ENCODE data around the gene RNF212.
"Not testable (repeated sequence)": the region's sequence is repeated elsewhere in the genome, so short reads cannot be mapped to it uniquely, and the experiment has no call there.

The RNF212 gene, protein sequence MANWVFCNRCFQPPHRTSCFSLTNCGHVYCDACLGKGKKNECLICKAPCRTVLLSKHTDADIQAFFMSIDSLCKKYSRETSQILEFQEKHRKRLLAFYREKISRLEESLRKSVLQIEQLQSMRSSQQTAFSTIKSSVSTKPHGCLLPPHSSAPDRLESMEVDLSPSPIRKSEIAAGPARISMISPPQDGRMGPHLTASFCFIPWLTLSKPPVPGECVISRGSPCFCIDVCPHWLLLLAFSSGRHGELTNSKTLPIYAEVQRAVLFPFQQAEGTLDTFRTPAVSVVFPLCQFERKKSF

DNA sequence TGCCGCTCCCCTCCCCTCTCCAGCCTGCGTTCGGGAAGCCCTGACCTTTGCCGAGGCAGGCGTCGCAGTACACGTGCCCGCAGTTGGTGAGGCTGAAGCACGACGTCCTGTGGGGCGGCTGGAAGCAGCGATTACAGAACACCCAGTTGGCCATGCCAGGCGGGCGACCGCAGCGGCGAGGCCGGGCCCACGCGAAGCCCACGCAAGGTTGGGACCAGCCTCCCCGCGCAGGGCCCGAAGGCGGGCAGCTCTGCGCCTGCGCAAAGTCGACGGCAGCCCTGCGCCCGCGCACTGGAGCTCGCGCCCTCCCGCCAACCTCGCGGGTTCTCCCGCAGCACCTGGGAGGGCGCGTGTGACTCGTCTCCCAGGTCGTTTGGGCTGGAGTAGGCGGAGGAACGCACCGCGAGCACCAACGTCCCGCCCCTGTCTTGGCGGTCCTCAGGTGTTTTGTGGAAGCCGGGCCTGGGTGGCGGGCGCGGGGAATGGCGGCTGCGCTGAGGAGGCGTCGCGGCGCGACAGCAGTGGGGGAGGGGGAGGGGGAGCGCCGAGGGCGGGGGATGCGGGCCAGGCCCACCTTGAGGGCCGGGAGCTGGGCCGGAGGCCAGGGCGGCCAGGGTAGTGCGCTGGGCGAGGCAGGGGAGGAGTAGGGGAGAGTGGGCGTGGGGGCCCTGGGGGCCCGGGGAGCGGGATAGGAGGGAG, at the start of gene RNF212:
RNF212 (minus strand) TSS at position 254 of the 699 bp plus-strand sequence; CDS start at position 154, 100 bp downstream.
- DNase-seq, result no peak

DNA sequence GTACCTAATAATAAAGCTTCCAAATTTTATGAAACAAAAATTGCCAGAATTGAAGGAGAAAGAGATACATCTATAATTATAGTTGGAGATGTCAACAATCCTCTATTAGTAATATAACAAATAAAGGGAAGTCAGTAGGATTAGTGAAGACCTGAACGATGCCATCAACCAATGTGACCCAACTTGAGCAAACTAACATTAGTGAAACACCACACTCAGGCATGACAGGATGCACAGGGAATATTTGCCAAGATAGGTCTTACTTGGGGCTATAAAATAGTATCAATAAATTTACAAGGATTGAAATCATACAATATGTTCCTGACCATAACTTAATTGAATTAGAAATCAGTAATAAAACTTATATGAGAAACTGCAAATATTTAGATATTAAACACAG, 47.0 kb upstream of the RNF212 start:
- no peak for DNase-seq

DNA sequence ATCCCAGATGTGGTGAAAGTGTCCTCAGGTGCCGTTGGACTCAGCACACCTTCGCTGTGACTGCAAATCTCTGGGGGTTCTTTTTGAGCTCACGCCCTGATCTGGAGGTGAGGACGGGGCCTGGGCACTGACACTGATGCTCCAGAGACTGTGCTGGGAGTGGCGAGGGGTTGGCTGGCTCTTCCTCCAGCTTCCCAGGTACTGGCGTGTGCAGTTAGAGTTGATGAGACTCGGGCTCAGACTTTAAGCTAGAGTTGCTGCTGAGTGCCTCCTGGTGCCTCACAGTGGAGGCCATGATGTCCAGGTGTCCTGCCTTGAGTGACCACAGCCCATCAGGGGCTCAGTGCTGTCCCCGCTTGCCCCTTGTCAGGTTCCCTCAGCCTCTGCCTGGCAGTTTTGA, 42.7 kb upstream of the RNF212 start:
- no peak for DNase-seq

DNA sequence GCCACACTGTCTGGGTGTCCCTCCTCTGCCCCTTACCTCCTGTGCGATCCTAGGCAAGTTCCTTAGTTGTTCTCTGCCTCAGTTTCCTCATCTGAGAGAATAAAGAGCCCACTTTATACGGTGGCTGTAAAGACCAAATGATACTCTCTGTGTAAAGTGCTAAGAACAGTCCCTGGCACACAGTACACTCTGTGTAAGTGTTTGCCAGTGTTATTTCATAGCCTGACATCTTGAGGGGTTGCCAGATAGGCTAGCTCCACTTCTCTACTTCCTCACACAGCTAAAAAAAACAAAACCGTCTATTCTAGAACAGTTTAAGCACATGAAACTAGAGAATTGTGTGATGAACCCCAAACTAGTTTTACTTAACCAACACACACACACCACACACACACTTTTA, 42.0 kb upstream of the RNF212 start:
- no peak for DNase-seq

DNA sequence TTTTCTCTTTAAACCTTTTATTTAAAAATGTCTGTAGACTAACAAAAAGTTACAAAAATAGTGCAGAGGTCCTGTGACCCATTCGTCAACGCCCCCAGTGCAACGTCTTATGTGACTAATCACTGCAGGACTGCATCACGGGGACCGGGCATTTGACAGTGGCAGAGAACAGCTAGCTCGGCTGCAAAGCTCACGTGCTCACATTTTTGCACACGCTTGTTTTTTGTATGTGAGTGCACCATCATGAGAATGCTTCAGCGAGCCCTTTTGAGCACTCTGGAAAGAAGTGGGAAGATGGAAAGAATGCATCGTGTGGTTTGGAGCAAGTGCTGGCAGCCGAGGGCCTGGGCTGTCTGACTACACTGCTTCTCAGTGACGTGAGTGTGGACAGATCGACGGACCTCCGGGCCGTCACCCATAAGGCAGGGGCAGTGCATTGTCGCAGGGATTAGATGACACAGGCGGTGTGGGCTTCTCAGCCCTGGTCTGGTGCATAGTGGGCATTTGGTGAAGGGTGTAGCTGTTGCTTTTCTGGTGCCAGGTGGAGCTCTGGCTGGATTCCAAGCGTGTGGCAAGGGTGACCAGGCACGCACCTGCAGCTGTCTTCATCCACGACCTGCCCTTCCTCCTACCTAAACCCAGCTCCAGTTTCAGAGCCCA, 41.3 kb upstream of the RNF212 start:
- no peak for DNase-seq

DNA sequence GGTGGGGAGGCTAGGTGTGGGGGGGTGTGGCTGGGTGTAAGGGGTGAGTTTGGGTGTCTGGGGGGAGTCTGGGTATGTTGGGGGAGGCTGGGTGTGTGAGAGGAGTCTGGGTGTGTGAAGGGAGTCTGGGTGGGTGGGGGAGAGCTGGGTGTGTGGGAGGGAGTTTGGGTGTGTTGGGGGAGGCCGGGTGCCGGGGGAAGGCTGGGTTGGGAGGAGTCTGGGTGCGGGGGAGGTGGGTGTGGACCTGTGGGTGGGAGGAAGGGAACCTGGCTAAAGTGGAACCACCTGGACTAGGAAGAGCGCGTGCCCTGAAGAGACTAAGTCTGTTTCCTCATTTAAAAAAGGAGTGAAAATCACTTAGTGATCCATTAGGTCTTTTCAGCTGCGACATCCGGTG, 40.8 kb upstream of the RNF212 start:
- no peak for DNase-seq

DNA sequence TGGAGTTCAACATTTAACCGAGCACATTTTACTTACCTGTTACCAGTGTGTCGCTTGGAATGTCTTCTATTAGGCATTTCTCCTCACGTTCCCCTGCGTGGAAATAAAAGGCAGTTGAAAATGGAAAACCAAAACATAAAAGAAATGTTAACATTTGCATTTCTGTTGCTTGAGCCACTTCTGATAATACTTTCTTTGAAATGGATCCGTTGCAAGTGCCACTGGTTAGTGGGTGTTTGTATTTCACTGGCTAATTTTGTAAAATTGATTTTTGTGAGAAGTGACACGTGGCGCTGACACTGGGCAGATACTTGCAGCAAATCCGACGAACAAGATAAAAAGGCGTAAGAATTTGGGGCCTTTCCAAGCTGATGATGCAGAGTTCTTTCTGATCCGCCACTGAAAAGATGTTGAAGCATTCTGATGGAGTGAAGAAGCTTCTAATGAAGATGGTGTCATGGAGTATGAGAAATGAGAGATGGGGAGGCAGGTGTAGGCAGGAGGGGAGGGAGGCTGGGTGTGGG, 40.3 kb upstream of the RNF212 start:
- no peak for DNase-seq

DNA sequence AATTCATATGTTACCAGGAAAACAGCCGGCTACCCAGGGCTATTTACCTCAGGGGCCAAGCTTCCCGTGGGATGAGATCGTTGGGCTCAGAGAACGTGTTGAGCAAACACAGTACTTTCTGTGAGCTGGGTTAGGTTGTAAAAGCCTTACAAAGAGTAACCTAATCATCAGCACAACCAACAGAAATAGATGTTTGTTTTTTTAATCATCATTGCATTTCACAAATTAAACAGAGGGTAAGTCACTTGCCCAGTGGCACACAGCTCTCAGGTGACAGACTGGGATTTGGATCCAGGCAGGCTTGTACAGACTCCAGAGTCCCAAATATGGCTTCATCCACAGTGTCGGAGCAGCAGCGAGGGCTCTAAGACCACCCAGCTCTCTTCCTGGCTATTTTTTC, 38.9 kb upstream of the RNF212 start:
- DNase-seq, result no peak

DNA sequence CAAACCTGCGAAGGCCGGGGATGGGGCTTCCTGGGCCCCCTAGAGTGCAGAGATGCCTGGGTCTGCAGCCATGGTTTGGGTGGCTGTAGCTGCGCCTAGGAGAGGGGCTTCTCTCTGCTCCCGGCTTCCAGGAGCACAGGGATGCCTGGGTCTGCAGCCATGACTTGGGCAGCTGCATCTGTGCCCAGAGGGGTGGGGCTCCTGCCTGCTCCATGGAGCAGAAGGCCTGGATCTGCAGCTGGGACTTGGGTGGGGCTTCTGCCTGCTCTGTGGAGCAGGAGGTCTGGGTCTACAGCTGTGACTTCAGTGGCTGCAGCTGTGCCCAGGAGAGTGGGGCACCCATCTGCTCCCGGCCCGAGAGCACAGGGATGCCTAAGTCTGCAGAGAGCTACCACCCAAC, 38.2 kb upstream of the RNF212 start:
- no peak for DNase-seq

DNA sequence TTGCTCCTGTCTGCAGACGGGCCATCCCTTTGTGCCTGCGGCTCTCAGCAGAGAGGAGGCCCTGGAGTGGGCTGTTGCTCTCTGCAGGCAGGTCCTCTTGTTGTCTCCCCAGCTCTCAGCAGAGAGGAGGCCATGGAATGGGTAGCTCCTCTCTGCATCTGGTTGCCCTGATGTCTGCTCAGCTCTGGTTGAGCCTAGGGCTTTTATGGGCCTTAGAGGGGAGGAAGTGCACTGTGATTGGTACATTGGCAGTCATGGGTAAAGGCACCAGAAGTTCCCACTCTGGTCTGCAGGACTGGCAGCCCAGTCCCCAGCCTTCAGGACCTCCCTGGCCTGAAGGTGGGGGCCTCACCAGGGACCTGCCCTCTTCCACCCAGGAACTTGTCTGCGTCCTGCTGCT, 37.5 kb upstream of the RNF212 start:
- no peak for DNase-seq

DNA sequence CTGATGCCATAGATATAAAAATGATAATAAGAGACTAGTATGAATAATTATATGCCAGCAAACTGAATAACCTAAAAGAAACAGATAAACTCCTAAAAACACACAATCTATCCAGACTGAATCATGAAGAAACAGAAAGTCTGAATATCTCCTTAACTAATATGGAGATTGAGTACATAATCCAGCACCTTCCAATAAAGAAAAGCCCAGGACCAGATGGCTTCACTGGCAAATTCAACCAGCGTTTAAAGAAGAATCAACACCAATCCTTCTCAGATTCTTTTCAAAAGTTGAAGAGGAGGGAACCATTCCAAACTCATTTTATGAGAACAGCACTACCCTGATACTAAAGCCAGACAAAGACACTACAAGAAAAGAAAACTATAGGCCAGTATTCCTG, 26.5 kb upstream of the RNF212 start:
- DNase-seq, result no peak

DNA sequence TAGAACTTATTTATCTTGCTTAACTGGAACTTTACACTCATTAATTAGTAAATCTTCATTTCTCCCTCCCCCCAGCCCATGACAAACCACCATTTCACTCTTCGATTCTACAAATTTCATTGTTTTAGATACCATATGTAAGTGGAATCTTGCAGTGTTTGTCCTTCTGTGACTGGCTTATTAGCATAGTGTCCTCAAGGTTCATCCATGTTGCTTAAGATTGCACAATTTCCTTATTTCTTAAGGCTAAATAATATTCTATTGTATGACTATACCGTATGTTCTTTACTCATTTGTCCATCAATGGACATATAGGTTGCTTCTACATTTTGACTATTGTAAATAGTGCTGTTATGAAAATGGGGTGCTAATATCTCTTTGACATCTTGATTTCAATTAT, 24.5 kb upstream of the RNF212 start:
- no peak for DNase-seq

DNA sequence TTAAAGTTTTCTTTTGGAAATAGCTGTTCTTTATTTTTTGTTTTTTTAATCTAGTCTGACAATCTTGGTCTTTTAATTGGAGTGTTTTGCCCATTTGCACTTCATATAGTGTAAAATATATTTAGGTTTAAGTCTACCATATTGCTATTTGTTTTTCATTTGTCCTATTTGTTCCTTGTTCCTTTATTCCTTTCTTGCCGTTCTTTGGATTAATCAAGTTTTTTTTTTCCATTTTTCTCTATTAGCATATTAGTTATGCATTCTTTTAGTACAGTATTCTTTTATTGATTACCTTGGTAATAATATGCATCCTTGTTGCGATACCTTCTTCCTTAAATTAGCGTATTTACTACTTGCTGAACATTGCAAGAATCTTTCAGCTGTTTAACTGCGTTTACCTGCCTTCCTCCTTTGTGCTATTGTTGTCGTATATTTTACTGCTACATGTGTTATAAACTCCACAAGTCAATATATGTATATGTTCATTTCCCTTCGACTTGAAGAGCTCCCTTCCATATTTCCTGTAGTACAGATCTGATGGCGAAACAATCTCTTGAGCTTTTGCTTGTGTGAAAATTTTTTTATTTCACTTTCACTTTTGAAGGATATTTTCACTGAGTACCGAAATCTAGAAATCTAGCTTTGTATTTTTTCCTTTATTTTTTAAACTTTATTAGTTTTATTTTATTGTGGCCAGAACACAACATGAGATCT, 23.9 kb upstream of the RNF212 start:
- DNase-seq, result no peak

DNA sequence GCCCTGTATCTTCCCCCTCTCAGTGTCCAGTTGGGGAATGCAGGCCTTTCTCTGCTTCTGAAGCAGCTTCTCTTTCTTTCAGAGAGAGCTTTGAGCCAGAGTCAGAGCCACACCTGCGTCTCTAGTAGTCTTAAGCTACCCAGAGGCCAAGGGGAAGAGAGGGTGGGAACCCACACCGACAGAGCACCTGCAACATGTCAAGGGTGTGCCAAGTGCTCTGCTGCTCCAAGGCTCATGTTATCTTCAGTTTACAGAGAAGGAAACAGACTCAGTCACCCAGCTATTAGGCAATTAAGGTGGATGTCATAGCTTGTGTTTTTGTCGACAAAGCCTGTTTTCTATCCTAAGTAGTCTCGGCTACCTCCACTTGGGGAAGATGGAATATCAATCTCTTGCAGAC, 22.7 kb upstream of the RNF212 start:
- no peak for DNase-seq

DNA sequence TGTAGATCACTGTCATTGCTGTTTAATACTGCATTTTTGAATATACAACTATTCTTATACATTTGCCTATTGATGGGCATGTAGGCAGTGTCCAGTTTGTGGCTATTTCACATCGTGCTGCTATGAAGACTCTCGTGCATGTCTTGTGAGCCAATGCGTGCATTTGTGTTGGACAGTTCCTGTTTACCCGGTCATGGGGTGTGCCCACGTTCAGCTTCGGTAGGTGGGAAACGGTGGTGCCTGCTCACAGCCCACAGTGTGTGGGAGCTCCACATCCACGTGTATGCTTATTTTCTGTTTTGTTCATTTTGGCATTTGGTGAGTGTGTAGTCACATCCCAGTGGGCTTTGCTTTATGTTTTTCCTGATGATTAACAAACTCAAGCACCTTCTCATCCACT, 19.7 kb upstream of the RNF212 start:
- no peak for DNase-seq

DNA sequence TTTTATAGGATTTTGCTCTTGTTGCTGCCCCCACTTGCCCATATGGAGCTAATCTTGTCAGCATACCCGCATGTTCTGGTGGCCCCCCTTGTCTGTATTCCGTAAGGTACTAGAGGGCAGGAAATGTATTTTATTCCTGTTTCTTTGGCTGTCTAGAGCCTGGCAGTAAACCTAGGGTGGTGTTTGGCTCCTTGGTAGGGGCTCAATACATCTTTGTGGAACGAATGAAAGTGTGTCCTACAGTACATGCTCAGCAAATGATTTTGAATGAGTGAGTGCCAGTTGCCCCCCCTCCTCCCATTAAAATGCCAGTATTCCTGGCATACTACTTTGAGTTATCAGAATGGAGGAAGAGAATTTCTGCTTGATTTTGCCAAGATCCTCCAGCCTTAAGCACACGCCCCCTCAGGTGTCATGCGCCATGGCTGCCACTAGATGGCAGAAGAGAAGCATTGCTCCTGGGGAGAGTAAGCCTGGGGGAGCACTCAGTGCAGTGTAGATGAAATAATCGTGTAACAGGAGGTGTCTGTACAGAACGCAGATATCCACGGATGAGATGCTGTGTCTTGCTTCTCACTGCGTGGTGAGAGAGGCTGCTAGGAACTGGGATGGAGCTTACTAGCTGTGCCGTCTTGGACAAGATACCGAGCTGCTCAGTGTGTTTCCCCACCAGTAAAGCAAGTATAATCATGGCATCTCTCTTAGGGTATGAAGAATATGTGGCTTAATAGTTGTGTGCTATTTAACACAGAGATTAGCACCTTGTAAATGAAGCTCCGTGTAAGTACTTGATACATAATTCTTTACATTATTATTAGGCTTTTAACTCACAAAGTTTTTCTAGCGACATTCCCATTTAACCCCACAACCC, 17.2 kb upstream of the RNF212 start:
- DNase-seq, result peak; percentile 40

DNA sequence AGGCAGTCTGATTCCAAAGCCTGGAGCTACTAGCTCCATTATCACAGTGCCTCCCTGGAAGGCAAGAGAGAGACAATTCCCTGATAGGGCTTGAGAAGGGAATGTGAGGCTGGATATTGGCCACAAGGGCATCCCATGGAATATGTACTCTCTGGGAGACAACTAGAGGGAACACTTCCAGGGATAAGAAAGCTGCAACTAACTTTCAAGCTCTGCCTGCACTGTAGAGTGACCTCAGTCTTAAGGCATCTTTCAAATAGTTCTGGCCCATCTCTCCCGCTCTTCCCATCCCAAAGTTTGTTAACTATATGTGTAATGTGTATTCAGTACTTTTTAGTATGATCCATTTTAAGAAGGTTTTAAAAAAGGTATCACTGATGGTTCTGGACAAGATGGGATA, 13.1 kb upstream of the RNF212 start:
- DNase-seq, result no peak

DNA sequence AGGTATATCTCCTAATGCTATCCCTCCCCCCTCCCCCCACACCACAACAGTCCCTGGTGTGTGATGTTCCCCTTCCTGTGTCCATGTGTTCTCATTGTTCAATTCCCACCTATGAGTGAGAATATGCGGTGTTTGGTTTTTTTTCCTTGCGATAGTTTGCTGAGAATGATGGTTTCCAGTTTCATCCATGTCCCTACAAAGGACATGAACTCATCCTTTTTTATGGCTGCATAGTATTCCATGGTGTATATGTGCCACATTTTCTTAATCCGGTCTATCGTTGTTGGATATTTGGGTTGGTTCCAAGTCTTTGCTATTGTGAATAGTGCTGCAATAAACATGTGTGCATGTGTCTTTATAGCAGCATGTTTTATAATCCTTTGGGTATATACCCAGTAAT, 12.1 kb upstream of the RNF212 start:
- not testable (repeated sequence) for DNase-seq

DNA sequence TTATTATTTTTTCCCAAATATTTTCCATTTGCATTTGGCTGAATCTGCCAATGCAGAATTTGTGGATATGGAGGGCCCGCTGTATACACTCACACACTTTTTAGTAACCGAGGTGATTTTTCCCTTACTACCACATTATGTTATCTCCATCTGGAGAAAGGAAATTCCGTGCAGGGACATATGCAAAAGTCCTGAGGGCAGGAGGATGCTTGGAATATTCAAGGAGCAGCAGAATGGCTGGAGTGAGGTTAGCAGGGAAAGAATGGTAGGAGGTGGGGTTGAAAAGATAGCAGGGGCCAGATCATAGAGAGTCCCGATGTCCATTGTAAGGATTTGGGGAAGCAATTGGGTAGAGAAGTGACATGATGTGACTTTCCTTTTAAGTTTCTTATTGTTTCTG, 11.5 kb upstream of the RNF212 start:
- no peak for DNase-seq

DNA sequence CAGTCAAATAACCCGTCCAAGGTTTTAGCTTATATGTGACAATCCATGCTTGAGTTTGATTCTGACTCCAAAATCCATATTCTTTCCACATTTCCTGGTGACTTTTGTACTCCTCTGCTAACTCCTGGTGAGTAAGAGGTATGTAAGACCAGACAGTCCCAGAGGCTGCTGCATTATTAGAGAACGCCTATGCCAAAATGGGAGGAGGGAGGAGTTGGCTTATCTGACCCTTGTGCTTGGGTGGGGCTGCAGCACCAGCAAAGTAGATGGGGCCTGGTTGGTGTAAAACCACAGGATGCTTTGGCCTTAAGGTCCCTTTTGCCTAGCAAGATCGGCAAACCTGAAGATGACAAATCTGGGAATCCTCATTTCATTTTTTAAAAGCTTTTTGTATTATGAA, 9.1 kb upstream of the RNF212 start:
- DNase-seq, result no peak

DNA sequence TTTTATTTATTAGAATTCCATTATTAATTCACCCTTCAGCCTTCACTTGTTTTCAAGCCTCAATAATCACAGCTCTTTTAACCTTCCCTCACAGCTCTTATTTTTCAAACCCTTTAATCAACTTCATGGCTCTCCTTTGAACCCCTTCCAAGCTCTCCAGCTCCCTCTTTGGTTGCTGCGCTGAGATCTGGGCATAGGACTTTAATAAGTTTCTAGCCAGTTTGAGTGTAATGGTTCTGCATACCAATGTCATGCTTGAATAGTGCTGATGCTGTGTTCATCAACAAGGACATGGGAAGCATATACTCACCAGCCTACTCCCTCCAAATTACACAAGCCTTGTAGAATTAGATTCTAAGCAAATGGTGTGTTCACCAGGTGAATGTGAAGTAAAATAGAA, 3.5 kb upstream of the RNF212 start:
- no peak for DNase-seq

DNA sequence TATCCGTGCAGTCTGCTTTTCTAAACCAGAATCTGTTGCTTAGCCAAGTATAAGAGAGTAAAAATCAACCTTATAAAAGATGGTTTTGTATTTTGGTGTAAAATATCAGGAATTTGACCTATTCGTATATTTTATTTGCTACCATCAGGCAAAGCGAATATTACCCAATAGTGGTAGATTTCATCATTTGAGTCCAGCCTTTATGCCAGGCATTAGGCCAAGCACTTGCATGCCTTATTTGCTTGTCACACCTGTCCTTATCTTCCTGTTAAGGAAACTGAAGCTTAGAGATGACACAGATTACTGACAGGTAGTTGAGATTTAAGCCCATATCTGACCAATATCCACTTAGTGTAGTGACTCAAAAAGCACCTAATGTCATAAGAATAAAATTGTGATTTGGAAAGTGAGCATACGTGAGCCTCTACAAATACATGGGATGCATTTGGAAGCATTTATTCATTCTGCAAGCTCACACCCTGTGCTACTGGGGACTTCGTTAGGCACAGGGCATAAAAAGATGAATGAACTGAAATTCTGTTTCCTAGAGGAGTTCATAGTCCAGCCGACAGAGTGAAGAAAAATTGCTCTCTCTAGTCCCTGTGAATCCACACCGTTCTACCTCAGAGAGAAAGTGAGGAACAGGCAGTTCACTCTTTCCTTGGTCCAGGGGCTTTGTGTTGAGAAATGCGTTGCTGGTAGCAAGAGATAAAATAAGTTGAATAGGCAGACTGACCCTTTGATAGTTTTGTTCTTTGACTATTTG, 2.3 kb upstream of the RNF212 start:
- no peak for DNase-seq

Data from NCI-H1092 treated with DMSO at 0.1 percent for 48 hours (cell line).